ENCODE results near the gene CTAGE9.

CTAGE9 gene

DNA sequence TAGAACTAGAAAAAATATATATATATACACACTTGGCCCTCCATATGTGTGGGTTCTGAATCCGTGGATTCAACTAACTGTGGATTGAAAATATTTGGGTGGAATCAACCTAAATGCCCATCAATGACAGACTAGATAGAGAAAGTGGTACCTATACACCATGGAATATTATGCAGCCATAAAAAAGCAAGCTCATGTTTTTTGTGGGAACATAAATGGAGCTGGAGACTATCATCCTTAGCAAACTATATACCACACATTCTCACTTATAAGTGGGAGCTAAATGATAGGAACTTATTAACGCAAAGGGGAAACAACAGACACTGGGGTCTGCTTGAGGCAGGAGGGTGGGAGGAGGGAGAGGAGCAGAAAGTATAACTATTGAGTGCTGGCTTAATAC is 37.6 kb downstream of the CTAGE9 start:
- no peak for DNase-seq (ENCODE audit: low read depth in 2 of 2)

DNA sequence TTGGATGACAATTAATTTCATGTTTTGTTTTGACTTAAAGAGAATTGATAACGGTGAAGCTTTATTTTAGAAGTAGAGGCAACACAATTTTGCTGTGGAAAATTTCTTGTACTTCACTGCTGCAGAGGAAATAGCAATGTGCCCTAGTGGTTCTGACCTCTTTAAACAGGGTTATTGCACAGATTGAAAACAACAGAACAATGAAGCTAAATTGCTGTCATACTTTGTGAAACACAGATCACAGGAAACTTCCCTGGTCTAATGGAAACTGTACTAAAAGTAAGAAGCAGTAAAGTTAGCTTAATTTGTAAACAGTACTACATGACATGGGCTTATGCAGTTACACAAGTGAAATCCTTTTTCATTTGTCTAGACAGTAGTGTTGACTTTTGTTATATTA is 40.9 kb downstream of the CTAGE9 start:
- DNase-seq (ENCODE audit: low read depth in 2 of 2): no peak

DNA sequence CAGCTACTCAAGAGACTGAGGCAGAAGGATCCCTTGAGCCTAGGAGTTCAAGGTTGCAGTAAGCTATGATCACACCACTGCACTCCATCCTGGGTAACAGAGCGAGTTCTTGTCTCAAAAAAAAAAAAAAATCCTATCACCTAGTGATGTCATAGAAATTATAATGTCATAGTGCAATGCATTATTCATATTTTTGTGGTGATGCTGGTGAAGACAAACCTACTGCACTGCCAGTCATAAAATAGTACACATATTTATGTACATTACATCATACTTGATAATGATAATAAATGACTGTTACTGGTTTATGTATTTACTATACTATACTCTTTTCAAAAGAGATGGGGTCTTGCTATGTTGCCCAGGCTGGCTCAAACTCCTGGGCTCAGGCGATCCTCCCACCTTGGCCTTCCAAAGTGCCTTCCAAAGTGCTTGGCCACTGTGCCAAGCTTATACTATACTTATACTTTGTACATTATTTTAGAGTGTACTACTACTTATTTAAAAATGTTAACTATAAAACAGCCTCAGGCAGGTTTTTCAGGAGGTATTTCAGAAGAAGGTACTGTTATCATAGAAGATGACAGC is 47.1 kb downstream of the CTAGE9 start:
- DNase-seq (ENCODE audit: low read depth in 2 of 2): no peak

DNA sequence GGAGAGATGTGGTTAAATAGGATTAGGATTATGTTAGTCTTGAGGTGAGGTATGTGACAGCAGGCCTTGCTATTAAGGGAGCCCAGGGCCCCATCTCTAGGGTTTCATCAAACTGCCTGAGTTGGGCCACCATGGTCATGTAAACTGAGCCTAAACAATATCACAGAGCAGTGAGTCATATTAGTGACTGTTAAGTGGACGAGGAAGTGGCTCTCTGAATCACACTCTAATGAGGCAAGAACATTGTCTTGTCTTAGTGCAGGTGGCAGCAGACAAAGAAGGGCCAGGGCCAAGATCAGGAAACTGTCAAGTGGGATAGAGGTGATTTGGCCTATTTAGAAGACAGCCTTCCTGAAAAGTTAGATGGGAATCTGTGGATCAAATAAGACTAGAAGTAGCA is 50.6 kb downstream of the CTAGE9 start:
- no peak for DNase-seq (ENCODE audit: low read depth in 2 of 2)

Measured in stimulated activated CD8-positive, alpha-beta memory T cell treated with anti-CD3 and anti-CD28 coated beads, Interleukin-7, amount 100 ng/mL, for 1 hour (primary cell).